B cell (primary cell): ENCODE data around the gene PRXL2B. TPM values are rescaled to one million over a fixed set of nuclear protein-coding genes. Genes with fewer than 3 reads are reported as not detected.

ENCODE experiments used
- ATAC-seq: fragments of 200-7000 bp; cut with Tn5 transposase; one replicate; pipeline ENCODE4 v1.10.0; 2021; ENCODE audit warnings: low read depth, mild to moderate bottlenecking, moderate number of reproducible peaks, moderate library complexity
- CTCF ChIA-PET: fragments of 350-600 bp; sonication (Branson Sonifier 250); formaldehyde crosslinking; loops from one replicate; lab custom pipeline; 2021; ENCODE audit warnings: antibody characterized with exemption, inconsistent platforms; lab: Charles Lee
- POLR2A ChIA-PET: fragments of 350-600 bp; sonication (Branson Sonifier 250); formaldehyde crosslinking; loops from one replicate; lab custom pipeline; 2021; ENCODE audit warnings: antibody characterized with exemption; lab: Charles Lee
- DNase-seq: peaks from one replicate; pipeline ENCODE4 v3.0.0; 2013
- H2AFZ ChIP-seq: 2 replicates; pipeline ENCODE4 v1.6.1; 2012; ENCODE audit warnings: mild to moderate bottlenecking, low read depth, low read length; ENCODE audit not compliant: insufficient read depth, poor library complexity, severe bottlenecking
- H3K27ac ChIP-seq, 2 donors: 1 replicate in 1 of 2; 2 replicates in 1 of 2; pipeline ENCODE4 v1.5.1; 2012 to 2013; ENCODE audit warnings: low read length in 2 of 2, mild to moderate bottlenecking in 2 of 2, moderate library complexity in 1 of 2
- H3K27me3 ChIP-seq, 4 experiments: fragments of 200-600 bp in 1 of 4; sonication (generic) in 1 of 4; replicated peaks in 1 of 4; 1 replicate in 2 of 4; 2 replicates in 2 of 4; pipeline versions ENCODE4 v1.6.1 to v1.7.0; 2013 to 2016; ENCODE audit warnings: low read length in 3 of 4, mild to moderate bottlenecking in 2 of 4, mixed read lengths in 1 of 4, moderate library complexity in 1 of 4; ENCODE audit not compliant: insufficient read depth in 4 of 4, control insufficient read depth in 3 of 4; ENCODE audit errors: control extremely low read depth in 1 of 4
- H3K36me3 ChIP-seq, 2 experiments: replicated peaks in 1 of 2; 1 replicate in 1 of 2; 2 replicates in 1 of 2; pipeline versions ENCODE4 v1.6.1 to v1.7.1; 2013; ENCODE audit warnings: low read length in 1 of 2; ENCODE audit not compliant: insufficient read depth in 2 of 2, control insufficient read depth in 1 of 2; ENCODE audit errors: control extremely low read depth in 1 of 2, extremely low read depth in 1 of 2
- H3K4me1 ChIP-seq, 2 donors: fragments of 200-600 bp in 1 of 2; sonication (generic) in 1 of 2; 1 replicate in 1 of 2; 2 replicates in 1 of 2; pipeline versions ENCODE4 v1.5.1 to v1.6.1; 2013 to 2017; ENCODE audit warnings: low read length in 2 of 2; ENCODE audit not compliant: control insufficient read depth in 2 of 2, insufficient read depth in 2 of 2
- H3K4me2 ChIP-seq: replicated peaks from 2 replicates; pipeline ENCODE3; 2012; ENCODE audit warnings: mild to moderate bottlenecking, low read depth, low read length; ENCODE audit not compliant: poor library complexity, severe bottlenecking
- H3K4me3 ChIP-seq, 5 experiments: fragments of 200-600 bp in 1 of 5; sonication (generic) in 1 of 5; 1 replicate in 3 of 5; 2 replicates in 2 of 5; pipeline versions ENCODE4 v1.5.1 to v1.7.0; 2011 to 2016; ENCODE audit warnings: low read length in 4 of 5, mild to moderate bottlenecking in 4 of 5, low read depth in 2 of 5, control low read depth in 1 of 5, moderate library complexity in 1 of 5; ENCODE audit not compliant: insufficient read depth in 1 of 5; ENCODE audit errors: control extremely low read depth in 1 of 5, extremely low read depth in 1 of 5
- H3K79me2 ChIP-seq: fragments of 200-600 bp; sonication (generic); one replicate; pipeline ENCODE4 v1.6.0; 2016; ENCODE audit warnings: low read length; ENCODE audit not compliant: control insufficient read depth, insufficient read depth
- H3K9ac ChIP-seq: fragments of 200-600 bp; sonication (generic); 2 replicates; pipeline ENCODE4 v1.6.1; 2017; ENCODE audit warnings: mild to moderate bottlenecking, low read length, moderate library complexity
- H3K9me3 ChIP-seq, 3 donors: one replicate each; pipeline versions ENCODE4 v1.6.1 to v1.7.1; 2013; ENCODE audit warnings: low read length in 2 of 3; ENCODE audit not compliant: control insufficient read depth in 2 of 3, insufficient read depth in 1 of 3; ENCODE audit errors: control extremely low read depth in 1 of 3
- H4K20me1 ChIP-seq: 2 replicates; pipeline ENCODE4 v1.6.0; 2012; ENCODE audit warnings: mild to moderate bottlenecking, low read length; ENCODE audit not compliant: insufficient read depth, control insufficient read depth, poor library complexity, severe bottlenecking
- H3K27ac Mint-ChIP-seq: one replicate; pipeline ENCODE4 v1.8.0; 2021; ENCODE audit warnings: mixed read lengths
- H3K27me3 Mint-ChIP-seq: one replicate; pipeline ENCODE4 v1.8.0; 2021; ENCODE audit warnings: mixed read lengths
- H3K4me1 Mint-ChIP-seq: one replicate; pipeline ENCODE4 v1.8.0; 2021; ENCODE audit warnings: mixed read lengths
- H3K4me3 Mint-ChIP-seq: one replicate; pipeline ENCODE4 v1.8.0; 2021; ENCODE audit warnings: mixed read lengths
- H3K9me3 Mint-ChIP-seq: one replicate; pipeline ENCODE4 v1.8.0; 2022; ENCODE audit warnings: mixed read lengths; ENCODE audit not compliant: insufficient read depth
- EZH2 ChIP-seq: IDR thresholded peaks from 2 replicates; pipeline ENCODE4 v1.6.1; 2012; ENCODE audit warnings: borderline replicate concordance, low read depth, mild to moderate bottlenecking, moderate library complexity, low read length; ENCODE audit not compliant: insufficient read depth, poor library complexity, severe bottlenecking
- WGBS: methylation state at CpG from one replicate; pipeline ENCODE4 v1.1.5; 2013; ENCODE audit warnings: missing lambda C conversion rate; ENCODE audit not compliant: insufficient coverage; 5-methylcytosine and 5-hydroxymethylcytosine counted together
- intact Hi-C: fragments of 100-400 bp; cut with micrococcal nuclease; formaldehyde crosslinking; loops from one replicate; pipeline ENCODE4 v1.10.0; 2022
- polyA plus RNA-seq: library from polyadenylated mRNA; depleted of rRNA; stranded (reverse); fragments of >200 nt; gene quantifications from 2 replicates; pipeline ENCODE4 v1.2.3, GENCODE V29; 2012
- total RNA-seq, 2 donors: library from RNA; stranded (reverse); fragments of 120-200 nt in 1 of 2; gene quantifications; 1 replicate in 1 of 2; 2 replicates in 1 of 2; pipeline versions ENCODE4 v1.2.3 to v1.2.4, GENCODE V29; 2013 to 2022
- TF ChIP-seq, protein P1 (sequence below): fragments of 200-600 bp; IDR thresholded peaks from one replicate; pipeline ENCODE4 v1.8.0; 2022; ENCODE audit warnings: antibody characterized with exemption, mild to moderate bottlenecking

Gene PRXL2B
- total and polyA plus RNA-seq, 2 donors (not counting 1 experiment from before 2014, with no cell fraction given) = 13.0 to 27.0 TPM

GRCh38 chr1:2546515-2547209 is 39.9 kb upstream of the PRXL2B start:
- peak overlapping the region; percentile 67 for H3K9ac ChIP-seq
- peaks cover 33 to 47% of the 10 kb centered on the region in 2 donors for H3K4me1 ChIP-seq
- no peaks in the 10 kb centered on the region for H3K36me3 ChIP-seq
- H3K4me3 ChIP-seq = peak overlapping the region; percentile 63 to 89 (median 75)
- peaks cover 0 to 10% (median 0%) of the 10 kb centered on the region in 4 experiments for H3K27me3 ChIP-seq
- peak overlapping the region; percentile 98 for H3K27ac Mint-ChIP-seq
- H3K9me3 Mint-ChIP-seq = no peaks in the 10 kb centered on the region
- WGBS = 1% methylated on average over 47 of the region's 52 CpGs
- H2AFZ ChIP-seq = peak overlapping the region; percentile 1
- ChIA-PET CTCF (interaction anchor here (0.9 to 4.9 kb wide), 20 partner anchors 8 to 354 kb away, joined by 3 to 55 read pairs (median 5); partner anchors contain the start of genes FAAP20, HES5, PANK4 and PEX10), POLR2A (interaction anchor here (0.5 to 6.1 kb wide), 21 partner anchors 9 to 352 kb away, joined by 3 to 88 read pairs (median 6); partner anchors contain the start of genes FAAP20, HES5, MORN1 and PANK4)
- TF ChIP-seq, protein P1, sequence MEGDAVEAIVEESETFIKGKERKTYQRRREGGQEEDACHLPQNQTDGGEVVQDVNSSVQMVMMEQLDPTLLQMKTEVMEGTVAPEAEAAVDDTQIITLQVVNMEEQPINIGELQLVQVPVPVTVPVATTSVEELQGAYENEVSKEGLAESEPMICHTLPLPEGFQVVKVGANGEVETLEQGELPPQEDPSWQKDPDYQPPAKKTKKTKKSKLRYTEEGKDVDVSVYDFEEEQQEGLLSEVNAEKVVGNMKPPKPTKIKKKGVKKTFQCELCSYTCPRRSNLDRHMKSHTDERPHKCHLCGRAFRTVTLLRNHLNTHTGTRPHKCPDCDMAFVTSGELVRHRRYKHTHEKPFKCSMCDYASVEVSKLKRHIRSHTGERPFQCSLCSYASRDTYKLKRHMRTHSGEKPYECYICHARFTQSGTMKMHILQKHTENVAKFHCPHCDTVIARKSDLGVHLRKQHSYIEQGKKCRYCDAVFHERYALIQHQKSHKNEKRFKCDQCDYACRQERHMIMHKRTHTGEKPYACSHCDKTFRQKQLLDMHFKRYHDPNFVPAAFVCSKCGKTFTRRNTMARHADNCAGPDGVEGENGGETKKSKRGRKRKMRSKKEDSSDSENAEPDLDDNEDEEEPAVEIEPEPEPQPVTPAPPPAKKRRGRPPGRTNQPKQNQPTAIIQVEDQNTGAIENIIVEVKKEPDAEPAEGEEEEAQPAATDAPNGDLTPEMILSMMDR = no peak
- TF ChIP-seq EZH2 = no peak
- H3K9me3 ChIP-seq = no peaks in the 10 kb centered on the region
- intact Hi-C loops = loop anchor here (1.0 to 5.0 kb wide), 4 partner anchors 49 to 414 kb away; partner anchors contain the start of genes FAAP20, MORN1 and RER1
- H3K27me3 Mint-ChIP-seq = peaks cover 3% of the 10 kb centered on the region
- peaks cover 35% of the 10 kb centered on the region for H3K4me1 Mint-ChIP-seq
- H3K27ac ChIP-seq = peak overlapping the region; percentile 99 to 100
- peak; percentile 32 for ATAC-seq
- H3K4me2 ChIP-seq = peak overlapping the region; percentile 82
- no peaks in the 10 kb centered on the region for H3K79me2 ChIP-seq
- H4K20me1 ChIP-seq = peaks cover 7% of the 10 kb centered on the region
- DNase-seq = peak; percentile 89
- peak overlapping the region; percentile 92 for H3K4me3 Mint-ChIP-seq
